Esophagus squamous epithelium (tissue), 4 donors: ENCODE results near the gene PSMD12.

Experiments used
- CTCF ChIP-seq, 6 experiments: fragments of 450-650 bp in 4 of 6; fragments of 200-600 bp in 2 of 6; sonication (generic) in 2 of 6; IDR thresholded peaks; one replicate each; pipeline ENCODE4 v1.5.1; 2016 to 2019; ENCODE audit warnings: antibody characterized with exemption in 6 of 6, mild to moderate bottlenecking in 4 of 6, moderate library complexity in 4 of 6
- POLR2A ChIP-seq, 4 donors: fragments of 450-650 bp; IDR thresholded peaks; one replicate each; pipeline ENCODE4 v1.6.1; 2017; ENCODE audit warnings: antibody characterized with exemption in 4 of 4, mild to moderate bottlenecking in 4 of 4, moderate library complexity in 3 of 4

- TF ChIP-seq POLR2A (IDR thresholded peaks at IDR 0.05) (no peak), CTCF (IDR thresholded peaks at IDR 0.05) (no peak)
These were observed 24.4 kb upstream of the PSMD12 start for GRCh38 chr17:67390646-67391361.
